HEK293 (cell line): ENCODE data around the gene PRPF6.

Source experiments
- KLF1 ChIP-seq: fragments of 450-650 bp; formaldehyde crosslinking; IDR thresholded peaks from 2 replicates; pipeline ENCODE4 v1.5.1; 2016; ENCODE audit warnings: missing biosample characterization, missing genetic modification characterization
- KLF10 ChIP-seq: fragments of 450-650 bp; IDR thresholded peaks from 2 replicates; pipeline ENCODE4 v1.5.1; 2018; ENCODE audit warnings: missing biosample characterization, mild to moderate bottlenecking, missing genetic modification characterization
- SALL2 ChIP-seq: fragments of 450-650 bp; formaldehyde crosslinking; IDR thresholded peaks from 2 replicates; pipeline ENCODE4 v1.5.0; 2017; ENCODE audit warnings: missing biosample characterization, mild to moderate bottlenecking, missing genetic modification characterization, borderline replicate concordance
- SCRT1 ChIP-seq: fragments of 450-650 bp; formaldehyde crosslinking; IDR thresholded peaks from 2 replicates; pipeline ENCODE4 v1.5.1; 2016; ENCODE audit warnings: missing biosample characterization, missing genetic modification characterization, borderline replicate concordance
- ZBTB48 ChIP-seq: fragments of 450-650 bp; formaldehyde crosslinking; IDR thresholded peaks from 2 replicates; pipeline ENCODE4 v1.5.1; 2016; ENCODE audit warnings: missing biosample characterization, missing genetic modification characterization
- ZIC2 ChIP-seq: fragments of 450-650 bp; formaldehyde crosslinking; IDR thresholded peaks from 2 replicates; pipeline ENCODE4 v1.5.1; 2016; ENCODE audit warnings: missing biosample characterization, missing genetic modification characterization
- ZNF148 ChIP-seq: fragments of 450-650 bp; formaldehyde crosslinking; IDR thresholded peaks from 2 replicates; pipeline ENCODE4 v1.5.0; 2017; ENCODE audit warnings: missing biosample characterization, missing genetic modification characterization, borderline replicate concordance
- ZNF169 ChIP-seq: fragments of 450-650 bp; formaldehyde crosslinking; IDR thresholded peaks from 2 replicates; pipeline ENCODE4 v1.5.1; 2016; ENCODE audit warnings: missing biosample characterization, missing genetic modification characterization
- ZNF37A ChIP-seq: fragments of 450-650 bp; IDR thresholded peaks from 2 replicates; pipeline ENCODE4 v1.5.1; 2018; ENCODE audit warnings: missing biosample characterization, missing genetic modification characterization
- ZNF391 ChIP-seq: fragments of 450-650 bp; formaldehyde crosslinking; IDR thresholded peaks from 2 replicates; pipeline ENCODE4 v1.5.1; 2016; ENCODE audit warnings: low read depth, missing biosample characterization, missing genetic modification characterization, borderline replicate concordance
- ZNF404 ChIP-seq: fragments of 450-650 bp; formaldehyde crosslinking; IDR thresholded peaks from 2 replicates; pipeline ENCODE4 v1.5.1; 2017; ENCODE audit warnings: missing biosample characterization, missing genetic modification characterization
- ZNF449 ChIP-seq: fragments of 450-650 bp; formaldehyde crosslinking; IDR thresholded peaks from 2 replicates; pipeline ENCODE4 v1.5.1; 2017; ENCODE audit warnings: missing biosample characterization, mild to moderate bottlenecking, missing genetic modification characterization, moderate library complexity
- ZNF48 ChIP-seq: fragments of 450-650 bp; formaldehyde crosslinking; IDR thresholded peaks from 2 replicates; pipeline ENCODE4 v1.5.1; 2016; ENCODE audit warnings: missing biosample characterization, missing genetic modification characterization
- ZNF518A ChIP-seq: fragments of 450-650 bp; formaldehyde crosslinking; conservative IDR thresholded peaks from 2 replicates; pipeline ENCODE4 v1.5.1; 2016; ENCODE audit warnings: low read depth, missing biosample characterization, missing genetic modification characterization
- ZNF555 ChIP-seq: fragments of 450-650 bp; formaldehyde crosslinking; conservative IDR thresholded peaks from 2 replicates; pipeline ENCODE4 v1.5.1; 2017; ENCODE audit warnings: missing biosample characterization, mild to moderate bottlenecking, missing genetic modification characterization, inconsistent platforms
- ZNF558 ChIP-seq: fragments of 450-650 bp; formaldehyde crosslinking; IDR thresholded peaks from 2 replicates; pipeline ENCODE4 v1.5.1; 2016; ENCODE audit warnings: missing biosample characterization, missing genetic modification characterization
- ZNF610 ChIP-seq: fragments of 450-650 bp; formaldehyde crosslinking; IDR thresholded peaks from 2 replicates; pipeline ENCODE4 v1.5.1; 2016; ENCODE audit warnings: missing biosample characterization, missing genetic modification characterization, borderline replicate concordance
- ZNF707 ChIP-seq: fragments of 450-650 bp; formaldehyde crosslinking; IDR thresholded peaks from 2 replicates; pipeline ENCODE4 v1.5.1; 2016; ENCODE audit warnings: missing biosample characterization, missing genetic modification characterization
- ZNF792 ChIP-seq: fragments of 450-650 bp; formaldehyde crosslinking; IDR thresholded peaks from 2 replicates; pipeline ENCODE4 v1.5.1; 2016; ENCODE audit warnings: missing biosample characterization, missing genetic modification characterization
- ZXDB ChIP-seq: fragments of 450-650 bp; formaldehyde crosslinking; IDR thresholded peaks from 2 replicates; pipeline ENCODE4 v1.5.1; 2016; ENCODE audit warnings: missing biosample characterization, missing genetic modification characterization
- TF ChIP-seq, protein P1 (sequence below): fragments of 450-650 bp; formaldehyde crosslinking; IDR thresholded peaks from 2 replicates; pipeline ENCODE4 v1.5.1; 2016; ENCODE audit warnings: missing biosample characterization, missing genetic modification characterization

Gene PRPF6

GRCh38 chr20:63951398-63952209 is 29.3 kb upstream of the PRPF6 start (continued):
- no peak for TF ChIP-seq ZNF518A (tag by site-specific recombination)
- TF ChIP-seq ZNF610: no peak
- TF ChIP-seq ZNF558 (tag by site-specific recombination): no peak
- TF ChIP-seq SCRT1 (tag by site-specific recombination): peak; percentile 64
- peak; percentile 25; the same call in 1 of the 2 replicates for TF ChIP-seq KLF1 (tag by site-specific recombination)
- TF ChIP-seq, protein P1, sequence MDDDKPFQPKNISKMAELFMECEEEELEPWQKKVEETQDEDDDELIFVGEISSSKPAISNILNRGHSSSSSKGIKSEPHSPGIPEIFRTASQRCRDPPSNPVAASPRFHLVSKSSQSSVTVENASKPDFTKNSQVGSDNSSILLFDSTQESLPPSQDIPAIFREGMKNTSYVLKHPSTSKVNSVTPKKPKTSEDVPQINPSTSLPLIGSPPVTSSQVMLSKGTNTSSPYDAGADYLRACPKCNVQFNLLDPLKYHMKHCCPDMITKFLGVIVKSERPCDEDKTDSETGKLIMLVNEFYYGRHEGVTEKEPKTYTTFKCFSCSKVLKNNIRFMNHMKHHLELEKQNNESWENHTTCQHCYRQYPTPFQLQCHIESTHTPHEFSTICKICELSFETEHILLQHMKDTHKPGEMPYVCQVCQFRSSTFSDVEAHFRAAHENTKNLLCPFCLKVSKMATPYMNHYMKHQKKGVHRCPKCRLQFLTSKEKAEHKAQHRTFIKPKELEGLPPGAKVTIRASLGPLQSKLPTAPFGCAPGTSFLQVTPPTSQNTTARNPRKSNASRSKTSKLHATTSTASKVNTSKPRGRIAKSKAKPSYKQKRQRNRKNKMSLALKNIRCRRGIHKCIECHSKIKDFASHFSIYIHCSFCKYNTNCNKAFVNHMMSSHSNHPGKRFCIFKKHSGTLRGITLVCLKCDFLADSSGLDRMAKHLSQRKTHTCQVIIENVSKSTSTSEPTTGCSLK (tag by site-specific recombination): no peak
- no peak for TF ChIP-seq ZXDB (tag by site-specific recombination)
- no peak for TF ChIP-seq ZNF555
- no peak for TF ChIP-seq ZNF37A (tag by site-specific recombination)
- no peak for TF ChIP-seq KLF10 (tag by site-specific recombination)
- no peak for TF ChIP-seq ZNF792 (tag by site-specific recombination)
- no peak for TF ChIP-seq ZNF707
- no peak for TF ChIP-seq SALL2
- TF ChIP-seq ZNF169 (tag by site-specific recombination): no peak
- 0 out of 2 replicates have a peak, but pooled peaks have one; percentile 20 for TF ChIP-seq ZBTB48
- TF ChIP-seq ZNF391: no peak
- peak; percentile 91 for TF ChIP-seq ZIC2 (tag by site-specific recombination)
- no peak for TF ChIP-seq ZNF404
- TF ChIP-seq ZNF48 (tag by site-specific recombination): no peak
- TF ChIP-seq ZNF148 (tag by site-specific recombination): no peak
- TF ChIP-seq ZNF449 (tag by site-specific recombination): no peak
